ENCODE data around the gene TBC1D7. TPM values are rescaled to one million over a fixed set of nuclear protein-coding genes. Genes with fewer than 3 reads are reported as not detected.

The TBC1D7 gene
- total RNA-seq: 10 to 100 TPM; 18.3 to 20.2 TPM
- polyA plus RNA-seq (ENCODE audit: insufficient read length in 6 of 6): 10 to 100 TPM; 27.4 to 38.8 (median 34.9) TPM
- long read RNA-seq, donor 1, partial matches to known transcripts: 10 of 14 reads
- long read RNA-seq, donor 1, other reads (novel, unspliced or antisense): 0 of 14 reads
- long read RNA-seq, donor 2, transcript TBC1D7-202 (8 exons, 1,116 nt): major isoform, 5 of 9 reads
- long read RNA-seq, donor 2, partial matches to known transcripts: 0 of 9 reads
- long read RNA-seq, donor 2, other reads (novel, unspliced or antisense): 0 of 9 reads
- long read RNA-seq, donor 3, partial matches to known transcripts: 0 of 3 reads
- long read RNA-seq, donor 3, other reads (novel, unspliced or antisense): 0 of 3 reads
- long read RNA-seq, donor 4, partial matches to known transcripts: 4 of 20 reads
- long read RNA-seq, donor 4, other reads (novel, unspliced or antisense): 12 of 20 reads
- long read RNA-seq, donor 5, partial matches to known transcripts: 0 of 2 reads
- long read RNA-seq, donor 5, other reads (novel, unspliced or antisense): 0 of 2 reads
- long read RNA-seq, donor 6, partial matches to known transcripts: 5 of 9 reads
- long read RNA-seq, donor 6, other reads (novel, unspliced or antisense): 0 of 9 reads
- long read RNA-seq, donor 7, partial matches to known transcripts: 0 of 2 reads
- long read RNA-seq, donor 7, other reads (novel, unspliced or antisense): 0 of 2 reads
- long read RNA-seq, donor 8, partial matches to known transcripts: 0 of 1 reads
- long read RNA-seq, donor 8, other reads (novel, unspliced or antisense): 0 of 1 reads
- long read RNA-seq, donor 9: 0 reads
- long read RNA-seq, donor 10, partial matches to known transcripts: 0 of 17 reads
- long read RNA-seq, donor 10, other reads (novel, unspliced or antisense): 14 of 17 reads
- long read RNA-seq, donor 11, partial matches to known transcripts: 7 of 12 reads
- long read RNA-seq, donor 11, other reads (novel, unspliced or antisense): 0 of 12 reads
- long read RNA-seq, donor 12, partial matches to known transcripts: 0 of 3 reads
- long read RNA-seq, donor 12, other reads (novel, unspliced or antisense): 0 of 3 reads

DNA sequence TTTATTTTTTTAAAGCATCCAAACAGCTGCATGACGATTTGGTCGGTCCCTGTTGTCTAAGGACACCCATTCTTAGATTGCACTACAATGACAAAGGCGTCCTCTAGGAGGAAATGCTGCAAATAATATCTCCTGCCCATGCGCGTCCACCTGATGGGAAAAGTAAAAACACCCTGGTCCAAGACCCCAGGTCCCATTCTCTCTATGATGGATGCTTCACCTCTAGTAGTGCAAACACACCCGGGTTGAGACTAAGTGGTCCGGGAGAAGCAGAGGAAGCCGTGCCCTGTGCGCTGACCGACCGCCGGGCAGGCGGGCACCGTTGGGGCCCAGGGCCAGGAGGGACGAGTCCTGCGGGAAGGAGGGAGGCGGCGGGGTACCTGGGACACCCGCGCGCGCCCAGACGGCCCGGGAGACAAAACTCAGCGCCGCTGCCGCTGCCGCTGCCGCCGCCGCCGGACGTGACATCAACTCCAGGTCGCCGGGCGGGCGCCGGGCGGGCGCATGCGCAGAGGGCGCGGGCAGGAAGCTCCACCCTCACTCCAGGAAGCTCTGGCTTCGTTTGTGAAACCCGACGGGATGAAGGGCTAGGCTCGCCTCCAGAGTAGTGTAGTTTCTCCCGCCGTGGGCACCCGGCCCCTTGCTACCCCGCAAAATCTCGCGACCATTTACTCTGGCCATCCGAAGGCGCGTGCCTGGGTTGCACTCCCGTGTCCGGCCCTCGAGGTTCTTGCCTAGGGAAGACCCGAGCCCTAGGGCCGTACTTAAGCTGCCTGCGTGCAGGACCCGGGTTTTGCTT, at the start of gene TBC1D7:
Gene TBC1D7, minus strand, starts transcription at position 462 of the 799 bp plus-strand sequence. CDS start 1,639 bp downstream, outside the sequence.
- Histone ChIP-seq H3K4me1 (peaks cover 2 to 22% of the 10 kb centered on the region in 2 donors), H3K4me3 (peak within 1 kb of the TSS; percentile 78 to 85), H3K27ac (peak within 1 kb of the TSS; percentile 93 to 97), H3K27me3 (no peaks in the 10 kb centered on the region), H3K9me3 (no peaks in the 10 kb centered on the region), H3K36me3 (peaks cover 0 to 23% of the 10 kb centered on the region in 2 donors)
- DNase-seq (peak; percentile 91 to 98 (median 95)), ATAC-seq (peak; percentile 96)
- TF ChIP-seq CTCF (IDR thresholded peaks at IDR 0.05): no peak
- intact Hi-C loops (cut with DNase I): loop anchor here in 1 of 2 donors (10.0 kb wide), 1 partner anchor 133 kb away; no protein-coding TSS in a partner anchor

GRCh38 chr6:13377054-13377758, 48.9 kb upstream of the TBC1D7 start:
- no peaks in the 10 kb centered on the region for H3K4me1 ChIP-seq
- H3K27me3 ChIP-seq: no peaks in the 10 kb centered on the region
- no peak for DNase-seq
- no peak overlapping the region for H3K4me3 ChIP-seq
- no peak for TF ChIP-seq CTCF (IDR thresholded peaks at IDR 0.05)
- H3K36me3 ChIP-seq: no peaks in the 10 kb centered on the region
- intact Hi-C loops (cut with DNase I): no loop called here
- H3K27ac ChIP-seq: no peak overlapping the region
- H3K9me3 ChIP-seq: no peaks in the 10 kb centered on the region
- no peak for ATAC-seq

GRCh38 chr6:13375360-13375878, 47.1 kb upstream of the TBC1D7 start:
- Histone ChIP-seq H3K27ac (no peak overlapping the region), H3K27me3 (no peaks in the 10 kb centered on the region), H3K4me1 (no peaks in the 10 kb centered on the region), H3K9me3 (no peaks in the 10 kb centered on the region), H3K36me3 (no peaks in the 10 kb centered on the region), H3K4me3 (no peak overlapping the region)
- intact Hi-C loops (cut with DNase I): no loop called here
- no peak for ATAC-seq
- no peak for DNase-seq
- no peak for TF ChIP-seq CTCF (IDR thresholded peaks at IDR 0.05)

- intact Hi-C loops (cut with DNase I): no loop called here
- no peaks in the 10 kb centered on the region for H3K36me3 ChIP-seq
These were observed 45.6 kb upstream of the TBC1D7 start for GRCh38 chr6:13373919-13374318.

More at GRCh38 chr6:13373919-13374318, 45.6 kb upstream of the TBC1D7 start:
- ATAC-seq: no peak
- Histone ChIP-seq H3K4me1 (no peaks in the 10 kb centered on the region), H3K4me3 (no peak overlapping the region), H3K27me3 (no peaks in the 10 kb centered on the region), H3K27ac (no peak overlapping the region), H3K9me3 (no peaks in the 10 kb centered on the region)
- TF ChIP-seq CTCF (IDR thresholded peaks at IDR 0.05): no peak
- DNase-seq: no peak

Data from left lung (tissue), 14 donors.